ENCODE data around the gene KCTD12.
A peak's percentile ranks its signal among the peaks of the same experiment; 100 is the strongest.

The KCTD12 gene

GRCh38 chr13:76852986-76853385 lies 33.2 kb downstream of the KCTD12 start:
- no peak for DNase-seq

GRCh38 chr13:76851961-76852360 lies 34.2 kb downstream of the KCTD12 start:
- no peak for DNase-seq

DNA sequence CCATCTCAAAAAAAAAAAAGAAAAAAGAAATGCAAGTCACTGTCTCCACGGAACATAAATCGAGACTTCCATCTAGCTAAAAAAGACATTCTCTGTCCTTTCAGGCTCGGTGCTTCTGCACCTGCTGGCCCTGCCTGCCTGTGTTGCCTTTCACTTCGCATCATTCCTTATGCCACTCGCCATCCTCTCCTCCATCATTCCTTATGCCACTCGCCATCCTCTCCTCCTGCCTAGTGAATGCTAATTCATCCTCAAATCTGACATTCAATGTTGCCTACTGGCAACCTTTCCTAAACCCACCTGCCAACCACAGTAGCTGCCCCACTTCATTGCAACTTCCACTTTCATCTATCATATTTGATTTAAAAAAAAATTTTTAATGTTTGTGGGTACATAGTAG lies 36.7 kb downstream of the KCTD12 start:
- no peak for DNase-seq

DNA sequence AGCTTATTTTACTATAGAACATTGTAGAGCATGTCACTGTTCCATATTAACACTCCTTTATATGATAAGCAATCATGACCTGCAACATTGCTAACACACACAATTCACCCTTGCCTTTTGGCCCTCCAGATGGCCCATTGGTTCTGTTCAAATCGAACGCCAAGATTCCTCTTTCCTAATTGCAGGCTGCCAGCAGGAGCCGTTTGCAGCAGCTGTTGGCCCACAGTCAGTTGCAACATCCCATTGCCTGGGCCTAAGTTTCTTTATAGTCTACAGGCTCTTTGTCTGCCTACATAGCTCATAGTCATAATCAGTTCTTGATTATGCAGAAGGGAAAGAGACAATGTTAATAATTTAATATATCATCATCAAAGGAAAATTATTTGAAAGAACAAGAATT lies 37.6 kb downstream of the KCTD12 start:
- no peak for DNase-seq

- no peak for DNase-seq
These were observed 39.8 kb downstream of the KCTD12 start for GRCh38 chr13:76846363-76846762.

GRCh38 chr13:76845865-76846264 lies 40.3 kb downstream of the KCTD12 start:
- DNase-seq, result no peak

DNA sequence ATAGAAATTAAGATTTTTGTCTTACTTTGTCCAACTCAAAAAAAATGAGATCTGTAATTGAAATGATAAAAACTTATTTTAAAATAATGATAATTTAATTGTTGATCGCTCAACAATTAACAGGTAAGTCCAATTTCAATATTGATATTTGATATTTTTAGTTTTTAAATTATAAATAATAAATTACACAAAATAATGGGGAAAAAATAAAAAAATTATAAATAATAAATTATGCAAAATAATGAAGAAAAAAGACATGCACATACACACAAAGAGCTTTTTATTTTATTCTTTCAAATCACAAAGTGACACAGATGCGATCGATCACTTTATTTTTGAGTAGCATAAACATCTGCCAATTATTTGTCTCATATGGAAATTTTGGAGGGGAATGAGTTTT lies 40.8 kb downstream of the KCTD12 start:
- no peak for DNase-seq

DNA sequence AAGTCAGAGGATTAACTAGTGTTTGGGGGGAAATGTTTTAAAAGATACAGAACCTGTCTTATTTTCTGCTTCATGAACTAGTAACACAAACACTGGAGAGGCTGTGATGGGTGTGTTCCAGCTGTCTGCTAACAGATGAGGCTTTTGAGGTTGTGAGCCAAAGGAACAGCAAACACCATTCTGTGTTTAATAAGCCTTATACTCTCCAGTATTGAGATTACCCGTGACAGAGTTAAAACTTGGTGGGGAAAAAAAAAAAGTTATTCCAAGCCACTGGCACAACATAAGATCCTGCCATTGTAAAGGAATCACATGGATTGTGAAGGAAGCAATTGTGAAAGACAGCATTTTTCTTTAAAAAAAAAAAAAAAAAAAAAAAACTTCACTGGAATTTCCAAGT lies 48.4 kb downstream of the KCTD12 start:
- DNase-seq, result no peak

DNA sequence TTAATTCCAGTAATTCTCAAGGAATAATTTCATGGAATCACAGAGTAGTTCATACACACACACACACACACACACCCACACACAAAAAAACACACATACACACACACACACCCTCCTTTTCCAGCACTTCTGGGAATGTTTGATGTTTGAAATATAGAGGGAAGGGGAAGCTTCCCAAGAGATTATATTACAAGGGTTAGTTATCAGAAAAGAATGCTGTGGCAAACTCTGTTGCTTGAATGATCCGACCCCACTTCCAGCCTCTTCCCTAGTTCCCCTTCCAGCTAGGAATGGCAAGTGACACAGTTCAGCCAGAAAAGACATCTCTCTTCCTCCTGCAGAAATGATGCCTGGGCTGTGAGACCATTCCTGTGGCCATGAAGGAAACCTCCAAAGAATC lies 49.9 kb downstream of the KCTD12 start:
- no peak for DNase-seq

DNA sequence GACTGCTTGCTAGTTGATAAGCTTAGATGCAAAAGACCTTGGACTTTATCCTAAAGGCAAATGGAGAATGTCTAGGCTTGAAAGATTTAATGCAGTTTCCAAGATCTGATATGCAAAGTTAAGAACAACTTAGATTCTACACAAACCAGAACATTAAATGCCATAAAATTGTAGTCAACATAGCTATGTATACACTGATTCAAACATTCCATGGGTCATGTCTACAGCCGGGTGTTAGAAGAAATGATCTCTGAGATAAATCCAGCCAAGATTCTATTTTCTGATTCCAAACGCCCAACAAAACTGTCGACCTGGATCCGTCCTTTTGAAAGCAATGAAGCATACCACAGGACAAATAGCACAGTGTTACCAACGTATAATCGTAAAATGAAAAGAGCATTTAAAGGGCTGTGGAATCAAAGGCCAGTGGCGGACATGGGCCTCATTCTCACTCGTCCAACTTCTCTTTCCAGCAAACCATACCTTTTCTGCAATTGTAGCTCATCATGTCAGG lies 52.7 kb downstream of the KCTD12 start:
- no peak for DNase-seq

DNA sequence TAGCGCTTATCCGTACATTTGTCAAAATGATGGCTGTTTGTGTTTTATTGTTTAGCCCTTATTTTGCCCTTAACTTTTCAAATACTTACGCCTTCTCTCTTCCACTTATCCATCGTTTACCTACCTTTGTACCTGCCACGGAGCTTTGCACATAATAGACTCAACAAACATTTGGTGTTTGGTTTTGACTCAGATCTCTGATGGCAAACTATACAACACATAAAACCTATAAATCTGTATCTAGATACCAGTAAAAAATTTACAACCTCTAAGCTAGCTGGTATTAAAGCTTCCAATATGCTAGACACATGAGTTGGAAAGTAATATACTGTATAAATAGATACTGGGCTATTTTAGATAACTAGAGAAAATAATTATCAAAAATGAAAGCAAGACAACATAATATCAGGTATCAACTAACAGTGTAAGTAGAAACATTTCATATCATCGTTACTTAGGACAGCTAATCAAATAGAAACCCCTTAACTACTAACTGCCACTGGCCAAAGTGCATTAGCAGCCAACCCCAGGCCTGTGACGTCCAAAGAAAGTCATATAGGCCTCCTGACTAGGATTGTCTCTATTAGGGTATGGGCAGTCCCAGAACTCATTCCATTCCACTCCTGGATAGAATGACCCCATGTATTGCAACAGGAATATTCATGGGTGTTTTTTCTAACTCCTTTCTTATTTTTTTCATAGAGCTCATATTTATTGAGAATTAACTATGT lies 53.8 kb downstream of the KCTD12 start:
- peak; percentile 11 for DNase-seq

GRCh38 chr13:76830805-76831204 lies 55.4 kb downstream of the KCTD12 start:
- no peak for DNase-seq

Measured in NCI-H510A treated with DMSO at 0.1 percent for 48 hours (cell line).